Neuronal stem cell (in vitro differentiated cells): ENCODE results near the gene NPC2.

Experiments
- DNase-seq: peaks from one replicate; pipeline ENCODE4 v3.0.0-alpha.2; 2013; ENCODE audit warnings: low spot score
- H2AFZ ChIP-seq: one replicate; pipeline ENCODE4 v1.6.1; 2013; ENCODE audit warnings: mild to moderate bottlenecking, low read length, inconsistent platforms
- H2AK5ac ChIP-seq: 2 replicates; pipeline ENCODE4 v1.6.1; 2013; ENCODE audit warnings: low read depth, mild to moderate bottlenecking, inconsistent platforms, low read length, moderate library complexity, mixed read lengths
- H2BK120ac ChIP-seq: 2 replicates; pipeline ENCODE4 v1.6.1; 2013; ENCODE audit warnings: low read depth, mild to moderate bottlenecking, inconsistent platforms, low read length, moderate library complexity, mixed read lengths
- H2BK12ac ChIP-seq: one replicate; pipeline ENCODE4 v1.6.1; 2013; ENCODE audit warnings: low read length, inconsistent platforms
- H2BK15ac ChIP-seq: 2 replicates; pipeline ENCODE4 v1.6.1; 2013; ENCODE audit warnings: mild to moderate bottlenecking, low read length, inconsistent platforms, mixed read lengths
- H2BK5ac ChIP-seq: one replicate; pipeline ENCODE4 v1.6.1; 2013; ENCODE audit warnings: inconsistent platforms, mild to moderate bottlenecking, low read length, moderate library complexity
- H3K14ac ChIP-seq: one replicate; pipeline ENCODE4 v1.6.1; 2013; ENCODE audit warnings: low read length, inconsistent platforms
- H3K18ac ChIP-seq: 2 replicates; pipeline ENCODE4 v1.6.1; 2013; ENCODE audit warnings: low read length, inconsistent platforms
- H3K23ac ChIP-seq: 2 replicates; pipeline ENCODE4 v1.6.1; 2013; ENCODE audit warnings: low read depth, mild to moderate bottlenecking, mixed read lengths, low read length, inconsistent platforms; ENCODE audit not compliant: poor library complexity
- H3K27ac ChIP-seq: replicated peaks from 3 replicates; pipeline ENCODE4 v1.5.1; 2013; ENCODE audit warnings: low read length, inconsistent platforms
- H3K27me3 ChIP-seq, 3 experiments: 2 replicates each; pipeline ENCODE4 v1.6.1; 2013; ENCODE audit warnings: low read length in 3 of 3, mild to moderate bottlenecking in 2 of 3, inconsistent platforms in 1 of 3, low read depth in 1 of 3, mixed read lengths in 1 of 3, moderate library complexity in 1 of 3; ENCODE audit not compliant: control insufficient read depth in 3 of 3, insufficient read depth in 3 of 3
- H3K36me3 ChIP-seq, 2 donors: replicated peaks in 1 of 2; 2 replicates each; pipeline ENCODE4 v1.6.1; 2013; ENCODE audit warnings: low read length in 2 of 2; ENCODE audit not compliant: control insufficient read depth in 2 of 2, insufficient read depth in 2 of 2
- H3K4ac ChIP-seq: 2 replicates; pipeline ENCODE4 v1.6.1; 2013; ENCODE audit warnings: inconsistent platforms, mild to moderate bottlenecking, low read length, moderate library complexity
- H3K4me1 ChIP-seq, 2 donors: 1 replicate in 1 of 2; 2 replicates in 1 of 2; pipeline ENCODE4 v1.6.1; 2013; ENCODE audit warnings: low read length in 2 of 2, low read depth in 1 of 2; ENCODE audit not compliant: control insufficient read depth in 2 of 2, insufficient read depth in 1 of 2
- H3K4me2 ChIP-seq: one replicate; pipeline ENCODE4 v1.6.1; 2013; ENCODE audit warnings: mild to moderate bottlenecking, low read length, inconsistent platforms; ENCODE audit not compliant: insufficient read depth, poor library complexity, severe bottlenecking
- H3K4me3 ChIP-seq, 2 donors: 2 replicates each; pipeline ENCODE4 v1.5.1; 2013; ENCODE audit warnings: low read length in 2 of 2, mild to moderate bottlenecking in 2 of 2, inconsistent platforms in 1 of 2, moderate library complexity in 1 of 2
- H3K79me1 ChIP-seq: one replicate; pipeline ENCODE4 v1.6.1; 2013; ENCODE audit warnings: low read depth, mild to moderate bottlenecking, inconsistent platforms, low read length, moderate library complexity
- H3K9ac ChIP-seq: one replicate; pipeline ENCODE4 v1.6.1; 2013; ENCODE audit warnings: mild to moderate bottlenecking, low read depth, low read length, inconsistent platforms; ENCODE audit not compliant: poor library complexity
- H3K9me3 ChIP-seq, 2 donors: replicated peaks in 1 of 2; 2 replicates each; pipeline versions ENCODE3 to v1.6.1; 2013; ENCODE audit warnings: low read length in 2 of 2, mild to moderate bottlenecking in 2 of 2, inconsistent platforms in 1 of 2, low read depth in 1 of 2, mixed read lengths in 1 of 2, moderate library complexity in 1 of 2; ENCODE audit not compliant: control insufficient read depth in 2 of 2, insufficient read depth in 1 of 2
- H4K8ac ChIP-seq: one replicate; pipeline ENCODE4 v1.6.1; 2013; ENCODE audit warnings: low read depth, mild to moderate bottlenecking, inconsistent platforms, low read length, moderate library complexity
- H4K91ac ChIP-seq: one replicate; pipeline ENCODE4 v1.6.1; 2013; ENCODE audit warnings: low read length, low read depth, mild to moderate bottlenecking, inconsistent platforms; ENCODE audit not compliant: poor library complexity
- WGBS, 2 donors: extraction: QIAGEN DNeasy Blood & Tissue Kit; methylation state at CpG; one replicate each; pipeline ENCODE4 v1.1.7; 2013; ENCODE audit warnings: missing lambda C conversion rate in 2 of 2, mixed read lengths in 1 of 2; ENCODE audit not compliant: insufficient read length in 2 of 2, insufficient replicate concordance in 1 of 2; ENCODE audit errors: extremely low coverage in 2 of 2; 5-methylcytosine and 5-hydroxymethylcytosine counted together

The NPC2 gene

GRCh38 chr14:74468513-74468912 lies 24.6 kb downstream of the NPC2 start:
- no peak for DNase-seq
- no peaks in the 10 kb centered on the region for H3K27me3 ChIP-seq
- no peak overlapping the region for H2BK15ac ChIP-seq
- no peak overlapping the region for H3K4ac ChIP-seq
- H3K36me3 ChIP-seq: peaks cover under 1 to 5% of the 10 kb centered on the region in 2 donors
- no peak overlapping the region for H3K14ac ChIP-seq
- H2AK5ac ChIP-seq: no peak overlapping the region
- no peaks in the 10 kb centered on the region for H3K79me1 ChIP-seq
- no peak overlapping the region for H2AFZ ChIP-seq
- no peak overlapping the region for H3K4me2 ChIP-seq
- H2BK12ac ChIP-seq: no peak overlapping the region
- H3K23ac ChIP-seq: no peak overlapping the region
- no peak overlapping the region for H4K91ac ChIP-seq
- H3K4me1 ChIP-seq: peaks cover 0 to 9% of the 10 kb centered on the region in 2 donors
- peaks cover 0 to 2% of the 10 kb centered on the region in 2 donors for H3K9me3 ChIP-seq
- H3K9ac ChIP-seq: no peak overlapping the region
- H2BK120ac ChIP-seq: no peak overlapping the region
- H4K8ac ChIP-seq: no peak overlapping the region
- H3K4me3 ChIP-seq: no peak overlapping the region
- no peak overlapping the region for H3K27ac ChIP-seq
- no peak overlapping the region for H2BK5ac ChIP-seq
- no CpG with 5 or more reads among the region's 3 CpGs for WGBS, 2 donors
- H3K18ac ChIP-seq: no peak overlapping the region

GRCh38 chr14:74465335-74465734 lies 27.8 kb downstream of the NPC2 start:
- no CpG with 5 or more reads among the region's 2 CpGs for WGBS, 2 donors
- no peak for DNase-seq
- Histone ChIP-seq H4K8ac (no peak overlapping the region), H2AK5ac (no peak overlapping the region), H2BK15ac (no peak overlapping the region), H3K36me3 (no peaks in the 10 kb centered on the region), H3K27me3 (peaks cover 0 to 11% (median 0%) of the 10 kb centered on the region in 3 experiments), H3K9me3 (no peaks in the 10 kb centered on the region), H3K4me3 (no peak overlapping the region), H3K4ac (no peak overlapping the region), H2BK5ac (no peak overlapping the region), H3K18ac (no peak overlapping the region), H2BK120ac (no peak overlapping the region), H4K91ac (no peak overlapping the region), H3K4me1 (peaks cover 0 to 7% of the 10 kb centered on the region in 2 donors), H2BK12ac (no peak overlapping the region), H2AFZ (no peak overlapping the region), H3K23ac (no peak overlapping the region), H3K4me2 (no peak overlapping the region), H3K27ac (no peak overlapping the region), H3K14ac (no peak overlapping the region), H3K9ac (no peak overlapping the region), H3K79me1 (no peaks in the 10 kb centered on the region)

GRCh38 chr14:74464785-74465184 lies 28.3 kb downstream of the NPC2 start:
- Histone ChIP-seq H3K18ac (no peak overlapping the region), H3K4me1 (peaks cover 0 to 6% of the 10 kb centered on the region in 2 donors), H3K23ac (no peak overlapping the region), H4K8ac (no peak overlapping the region), H3K27ac (no peak overlapping the region), H3K79me1 (no peaks in the 10 kb centered on the region), H2BK12ac (no peak overlapping the region), H3K27me3 (peaks cover 0 to 11% (median 0%) of the 10 kb centered on the region in 3 experiments), H3K36me3 (no peaks in the 10 kb centered on the region), H2AFZ (no peak overlapping the region), H3K14ac (no peak overlapping the region), H2BK15ac (no peak overlapping the region), H3K9ac (no peak overlapping the region), H2BK120ac (no peak overlapping the region), H3K4ac (no peak overlapping the region), H4K91ac (no peak overlapping the region), H3K9me3 (no peaks in the 10 kb centered on the region), H3K4me3 (no peak overlapping the region), H2AK5ac (no peak overlapping the region), H2BK5ac (no peak overlapping the region), H3K4me2 (no peak overlapping the region)
- WGBS, 2 donors: no CpG with 5 or more reads among the region's 3 CpGs
- no peak for DNase-seq

- no peak overlapping the region for H3K27ac ChIP-seq
Observed at GRCh38 chr14:74463697-74464096, 29.4 kb downstream of the NPC2 start.

More at GRCh38 chr14:74463697-74464096, 29.4 kb downstream of the NPC2 start:
- H3K4me3 ChIP-seq: no peak overlapping the region
- H4K8ac ChIP-seq: no peak overlapping the region
- WGBS, 2 donors: no CpG with 5 or more reads among the region's 5 CpGs
- H3K9me3 ChIP-seq: no peaks in the 10 kb centered on the region
- H3K36me3 ChIP-seq: no peaks in the 10 kb centered on the region
- H3K4me1 ChIP-seq: peaks cover 0 to 6% of the 10 kb centered on the region in 2 donors
- no peak overlapping the region for H4K91ac ChIP-seq
- H2AFZ ChIP-seq: no peak overlapping the region
- H3K79me1 ChIP-seq: no peaks in the 10 kb centered on the region
- no peak overlapping the region for H3K23ac ChIP-seq
- H2AK5ac ChIP-seq: no peak overlapping the region
- H3K4me2 ChIP-seq: no peak overlapping the region
- no peak overlapping the region for H3K18ac ChIP-seq
- H3K4ac ChIP-seq: no peak overlapping the region
- no peak overlapping the region for H2BK5ac ChIP-seq
- no peak overlapping the region for H2BK12ac ChIP-seq
- no peak overlapping the region for H2BK120ac ChIP-seq
- no peak overlapping the region for H3K14ac ChIP-seq
- peaks cover 0 to 13% (median 0%) of the 10 kb centered on the region in 3 experiments for H3K27me3 ChIP-seq
- no peak overlapping the region for H3K9ac ChIP-seq
- DNase-seq: no peak
- no peak overlapping the region for H2BK15ac ChIP-seq
